ENCODE results near the gene SATB2. TPM values are rescaled to one million over a fixed set of nuclear protein-coding genes. Genes with fewer than 3 reads are reported as not detected.

Gene SATB2
- total and polyA plus RNA-seq, 8 donors, result 0.50 to 184 (median 1.4) TPM

- Histone ChIP-seq H3K4me3 (no peak overlapping the region), H3K4me1 (no peaks in the 10 kb centered on the region), H3K27me3 (no peaks in the 10 kb centered on the region), H3K27ac (no peak overlapping the region), H3K36me3 (peaks cover 0 to 4% (median 0%) of the 10 kb centered on the region in 4 donors), H3K9me3 (no peaks in the 10 kb centered on the region)
- DNase-seq, result no peak
- WGBS, 5 donors, result 90 to 100% (median 92%) methylated on average over 2 of the region's 2 CpGs
- intact Hi-C loops (cut with DNase I; ENCODE audit: low total_unique reads), result no loop called here
- no peak for TF ChIP-seq POLR2A (IDR thresholded peaks at IDR 0.05)
- no peak for TF ChIP-seq EP300 (IDR thresholded peaks at IDR 0.05)
- no peak for TF ChIP-seq POLR2AphosphoS5 (IDR thresholded peaks at IDR 0.05)
- TF ChIP-seq, protein P1, sequence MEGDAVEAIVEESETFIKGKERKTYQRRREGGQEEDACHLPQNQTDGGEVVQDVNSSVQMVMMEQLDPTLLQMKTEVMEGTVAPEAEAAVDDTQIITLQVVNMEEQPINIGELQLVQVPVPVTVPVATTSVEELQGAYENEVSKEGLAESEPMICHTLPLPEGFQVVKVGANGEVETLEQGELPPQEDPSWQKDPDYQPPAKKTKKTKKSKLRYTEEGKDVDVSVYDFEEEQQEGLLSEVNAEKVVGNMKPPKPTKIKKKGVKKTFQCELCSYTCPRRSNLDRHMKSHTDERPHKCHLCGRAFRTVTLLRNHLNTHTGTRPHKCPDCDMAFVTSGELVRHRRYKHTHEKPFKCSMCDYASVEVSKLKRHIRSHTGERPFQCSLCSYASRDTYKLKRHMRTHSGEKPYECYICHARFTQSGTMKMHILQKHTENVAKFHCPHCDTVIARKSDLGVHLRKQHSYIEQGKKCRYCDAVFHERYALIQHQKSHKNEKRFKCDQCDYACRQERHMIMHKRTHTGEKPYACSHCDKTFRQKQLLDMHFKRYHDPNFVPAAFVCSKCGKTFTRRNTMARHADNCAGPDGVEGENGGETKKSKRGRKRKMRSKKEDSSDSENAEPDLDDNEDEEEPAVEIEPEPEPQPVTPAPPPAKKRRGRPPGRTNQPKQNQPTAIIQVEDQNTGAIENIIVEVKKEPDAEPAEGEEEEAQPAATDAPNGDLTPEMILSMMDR (IDR thresholded peaks at IDR 0.05), result no peak
Observed at GRCh38 chr2:199378948-199379650, 78.6 kb downstream of the SATB2 start.

GRCh38 chr2:199370150-199370780 is 87.5 kb downstream of the SATB2 start:
- 72 to 81% (median 80%) methylated on average over 6 of the region's 6 CpGs for WGBS, 5 donors

GRCh38 chr2:199366406-199366805 is 91.3 kb downstream of the SATB2 start:
- Histone ChIP-seq H3K27ac (no peak overlapping the region), H3K9me3 (no peaks in the 10 kb centered on the region), H3K4me3 (no peak overlapping the region), H3K27me3 (no peaks in the 10 kb centered on the region), H3K4me1 (no peaks in the 10 kb centered on the region), H3K36me3 (no peaks in the 10 kb centered on the region)
- TF ChIP-seq, protein P1 (IDR thresholded peaks at IDR 0.05), result no peak
- TF ChIP-seq POLR2A (IDR thresholded peaks at IDR 0.05) (no peak), POLR2AphosphoS5 (IDR thresholded peaks at IDR 0.05) (no peak), EP300 (IDR thresholded peaks at IDR 0.05) (no peak)
- 31 to 44% (median 41%) methylated on average over 2 of the region's 2 CpGs for WGBS, 5 donors
- DNase-seq, result no peak
- intact Hi-C loops (cut with DNase I; ENCODE audit: low total_unique reads), result no loop called here

More at GRCh38 chr2:199370150-199370780, 87.5 kb downstream of the SATB2 start:
- TF ChIP-seq POLR2A (IDR thresholded peaks at IDR 0.05), result no peak
- no peak for TF ChIP-seq EP300 (IDR thresholded peaks at IDR 0.05)
- TF ChIP-seq POLR2AphosphoS5 (IDR thresholded peaks at IDR 0.05), result no peak
- TF ChIP-seq, protein P1 (IDR thresholded peaks at IDR 0.05), result no peak
- H3K4me1 ChIP-seq, result no peaks in the 10 kb centered on the region
- H3K9me3 ChIP-seq, result no peaks in the 10 kb centered on the region
- no peak for DNase-seq
- H3K4me3 ChIP-seq, result no peak overlapping the region
- no peaks in the 10 kb centered on the region for H3K27me3 ChIP-seq
- no peak overlapping the region for H3K27ac ChIP-seq
- no peaks in the 10 kb centered on the region for H3K36me3 ChIP-seq
- intact Hi-C loops (cut with DNase I; ENCODE audit: low total_unique reads), result no loop called here

GRCh38 chr2:199364153-199364552 is 93.6 kb downstream of the SATB2 start:
- Histone ChIP-seq H3K4me1 (no peaks in the 10 kb centered on the region), H3K4me3 (no peak overlapping the region), H3K27me3 (no peaks in the 10 kb centered on the region), H3K36me3 (no peaks in the 10 kb centered on the region), H3K27ac (no peak overlapping the region), H3K9me3 (no peaks in the 10 kb centered on the region)
- no peak for TF ChIP-seq POLR2A (IDR thresholded peaks at IDR 0.05)
- WGBS, 5 donors, result 31 to 40% (median 37%) methylated on average over 3 of the region's 3 CpGs
- intact Hi-C loops (cut with DNase I; ENCODE audit: low total_unique reads), result no loop called here
- DNase-seq, result no peak

DNA sequence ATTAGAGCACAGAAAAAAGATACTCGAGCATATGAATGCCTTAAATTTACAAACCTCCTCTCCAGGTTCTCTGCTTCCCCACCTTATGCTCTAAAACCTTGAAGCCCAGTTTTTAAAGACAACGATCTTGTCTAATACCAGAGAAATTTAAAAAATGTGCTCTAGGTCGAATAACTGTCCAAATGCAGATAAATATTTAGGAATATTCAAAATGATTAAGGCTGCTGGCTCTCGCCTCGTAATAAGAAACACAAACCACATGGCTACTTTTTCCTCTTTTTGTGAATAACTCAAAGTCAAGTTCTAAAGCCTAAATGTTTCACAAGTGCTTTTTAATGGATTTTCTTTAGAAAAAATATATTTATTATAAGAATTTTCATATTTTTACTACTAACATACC is 101.3 kb downstream of the SATB2 start:
- H3K4me1 ChIP-seq, result no peaks in the 10 kb centered on the region
- no peak for TF ChIP-seq POLR2AphosphoS5 (IDR thresholded peaks at IDR 0.05)
- TF ChIP-seq, protein P1 (IDR thresholded peaks at IDR 0.05), result no peak
- no peak for TF ChIP-seq POLR2A (IDR thresholded peaks at IDR 0.05)
- TF ChIP-seq EP300 (IDR thresholded peaks at IDR 0.05), result no peak
- WGBS, 5 donors, result 56 to 74% (median 65%) methylated on average over 5 of the region's 5 CpGs
- no peaks in the 10 kb centered on the region for H3K9me3 ChIP-seq
- H3K36me3 ChIP-seq, result no peaks in the 10 kb centered on the region
- no peak for DNase-seq
- intact Hi-C loops (cut with DNase I; ENCODE audit: low total_unique reads), result no loop called here
- no peak overlapping the region for H3K4me3 ChIP-seq
- H3K27ac ChIP-seq, result no peak overlapping the region
- no peaks in the 10 kb centered on the region for H3K27me3 ChIP-seq

Data from stomach (tissue), 9 donors.